ENCODE measurements around the gene CCM2L. TPM values are rescaled to one million over a fixed set of nuclear protein-coding genes. Genes with fewer than 3 reads are reported as not detected.

The CCM2L gene
- total RNA-seq = not detected

DNA sequence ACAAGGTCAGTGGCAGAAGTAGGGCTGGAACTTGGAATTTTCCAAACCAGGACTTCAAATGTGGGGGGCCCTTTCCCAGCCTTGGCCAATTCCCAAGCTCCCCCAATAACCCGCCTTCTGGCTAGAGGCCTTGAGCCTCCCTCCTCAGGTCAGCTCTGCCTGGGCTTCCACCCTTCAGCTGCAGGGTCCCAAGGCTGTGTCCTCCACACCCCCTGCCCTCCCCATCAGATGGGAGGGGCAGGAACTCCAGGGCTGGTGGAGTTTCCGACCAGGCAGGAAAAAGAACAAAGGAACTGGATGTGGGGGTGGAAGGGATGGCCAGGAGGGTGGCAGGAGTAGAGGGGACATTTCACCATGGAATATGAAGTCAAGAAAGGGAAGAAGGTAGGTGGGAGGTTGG lies at the start of gene CCM2L:
Gene CCM2L, plus strand, starts transcription at position 338 of the 400 bp plus-strand sequence. Its CDS starts 17 bp downstream, at position 355.
- no peak for DNase-seq

DNA sequence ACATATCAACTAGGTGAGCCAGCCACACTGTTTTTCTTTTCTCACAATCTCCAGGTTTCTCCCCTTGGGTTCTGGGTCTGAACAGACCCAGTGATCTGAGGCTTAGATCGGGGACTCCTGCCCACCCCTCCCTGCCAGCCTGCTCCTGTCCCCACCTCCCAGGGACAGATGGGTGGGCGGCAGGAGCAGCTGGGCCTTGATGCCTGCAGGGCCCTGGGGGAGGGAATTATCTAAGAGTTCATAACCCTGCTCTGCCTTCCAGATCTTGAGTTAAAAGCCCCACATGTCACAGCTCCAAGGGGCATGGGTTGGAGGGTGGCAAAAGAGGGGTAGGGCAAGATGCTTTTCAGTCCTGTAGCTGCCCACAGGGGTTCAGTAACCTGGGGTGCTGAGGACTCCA lies 47.5 kb upstream of the CCM2L start:
- no peak for DNase-seq

DNA sequence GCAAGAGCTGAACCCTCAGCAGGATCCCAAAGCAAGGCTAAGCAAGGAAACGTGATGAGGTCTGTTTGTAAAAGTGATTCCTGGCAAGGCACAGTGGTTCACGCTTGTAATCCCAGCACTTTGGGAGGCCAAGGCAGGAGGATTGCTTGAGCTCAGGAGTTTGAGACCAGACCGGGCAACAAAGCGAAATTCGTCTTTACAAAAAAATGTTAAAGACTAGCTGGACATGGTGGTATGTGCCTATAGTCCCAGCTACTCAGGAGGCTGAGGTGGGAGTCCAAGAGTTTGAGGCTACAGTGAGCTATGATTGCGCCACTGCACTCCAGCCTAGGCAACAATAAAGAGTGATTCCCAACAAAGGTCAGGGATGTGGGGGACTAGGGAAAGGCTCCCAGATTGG lies 46.3 kb upstream of the CCM2L start:
- DNase-seq = no peak

DNA sequence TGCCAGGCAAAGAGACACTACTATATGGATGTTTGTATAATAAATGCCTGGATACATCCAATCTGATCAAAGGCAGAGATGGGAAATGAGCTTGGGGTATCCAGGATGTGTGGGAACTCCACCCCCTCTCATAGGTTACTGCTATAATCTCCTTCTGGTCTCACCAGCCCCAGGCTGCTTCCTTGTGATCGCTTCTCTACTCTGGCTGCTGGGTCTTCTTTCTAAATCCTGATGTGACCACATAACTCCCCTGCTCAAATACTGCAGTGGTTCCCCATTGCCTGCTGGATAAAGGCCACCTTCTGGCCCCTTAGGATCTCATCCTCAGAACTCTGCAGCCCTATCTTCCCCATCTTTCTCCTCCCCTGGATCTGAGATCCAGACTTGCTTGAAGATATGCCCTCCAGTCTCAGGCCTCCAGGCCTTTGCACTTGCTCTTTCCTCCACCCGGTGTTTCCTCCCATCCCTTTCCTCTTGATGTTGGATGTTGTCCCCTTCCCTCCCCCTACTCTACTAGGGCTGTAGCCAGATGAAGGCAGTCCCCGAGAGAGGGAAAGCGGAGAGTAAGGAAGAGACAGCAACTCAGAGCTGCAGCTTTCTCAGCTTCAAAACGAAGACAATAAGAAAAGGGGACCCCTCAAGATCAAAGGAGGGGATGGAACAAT lies 43.1 kb upstream of the CCM2L start:
- no peak for DNase-seq

- DNase-seq = no peak
Observed at GRCh38 chr20:31967830-31968249, 42.4 kb upstream of the CCM2L start, which contains the start of gene XKR7. Gene XKR7 (plus strand): TSS chr20:31968151. CDS start chr20:31968176, 25 bp downstream.

GRCh38 chr20:31968291-31969126 lies 41.7 kb upstream of the CCM2L start:
- peak; percentile 82 for DNase-seq

DNA sequence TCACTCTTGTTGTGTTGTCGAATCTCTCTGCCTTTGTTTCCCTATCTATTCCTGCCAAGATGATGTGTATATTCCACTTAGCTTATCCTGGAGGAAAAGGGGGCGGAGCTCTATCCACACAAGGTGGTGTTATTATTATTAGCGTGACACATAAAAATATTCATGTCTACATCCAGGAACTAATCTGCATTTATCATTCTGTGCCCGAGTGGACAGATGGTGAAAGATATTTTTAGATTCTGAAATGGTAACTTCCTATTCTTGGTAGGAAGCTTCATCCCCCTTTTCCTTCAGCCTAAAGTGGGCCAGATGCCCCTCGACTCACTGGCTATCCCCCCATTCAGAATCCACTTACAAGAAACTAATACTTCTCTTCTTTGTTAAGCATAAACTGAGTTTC lies 40.2 kb upstream of the CCM2L start:
- DNase-seq = no peak

DNA sequence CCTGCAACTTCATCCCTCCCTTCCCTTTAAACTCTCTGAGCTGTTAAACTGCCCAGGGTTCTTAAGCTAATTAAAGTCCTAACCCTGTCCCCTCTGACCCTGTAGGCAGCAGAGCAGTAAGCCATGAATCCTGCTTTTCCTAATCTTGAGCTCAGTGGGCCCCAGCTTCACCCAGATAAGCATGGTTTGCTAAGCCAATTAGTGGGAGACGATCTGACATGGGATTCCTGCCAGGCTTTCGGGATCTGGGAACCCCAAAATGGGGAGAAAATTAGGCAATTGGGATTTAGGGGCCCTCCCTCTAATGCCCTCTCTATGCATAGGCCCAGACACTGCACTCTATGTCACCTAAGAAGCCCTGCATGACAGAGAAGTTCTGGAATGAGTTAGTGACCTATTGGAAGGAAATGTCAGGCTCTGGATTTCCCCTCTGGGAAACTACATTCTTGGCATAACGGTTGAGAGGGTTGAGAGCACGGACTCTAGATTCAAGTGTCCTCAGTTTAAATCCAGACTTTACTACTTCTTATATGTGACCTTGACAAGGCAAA lies 37.7 kb upstream of the CCM2L start:
- DNase-seq = no peak

- no peak for DNase-seq
Observed at GRCh38 chr20:31974296-31974695, 35.9 kb upstream of the CCM2L start.

DNA sequence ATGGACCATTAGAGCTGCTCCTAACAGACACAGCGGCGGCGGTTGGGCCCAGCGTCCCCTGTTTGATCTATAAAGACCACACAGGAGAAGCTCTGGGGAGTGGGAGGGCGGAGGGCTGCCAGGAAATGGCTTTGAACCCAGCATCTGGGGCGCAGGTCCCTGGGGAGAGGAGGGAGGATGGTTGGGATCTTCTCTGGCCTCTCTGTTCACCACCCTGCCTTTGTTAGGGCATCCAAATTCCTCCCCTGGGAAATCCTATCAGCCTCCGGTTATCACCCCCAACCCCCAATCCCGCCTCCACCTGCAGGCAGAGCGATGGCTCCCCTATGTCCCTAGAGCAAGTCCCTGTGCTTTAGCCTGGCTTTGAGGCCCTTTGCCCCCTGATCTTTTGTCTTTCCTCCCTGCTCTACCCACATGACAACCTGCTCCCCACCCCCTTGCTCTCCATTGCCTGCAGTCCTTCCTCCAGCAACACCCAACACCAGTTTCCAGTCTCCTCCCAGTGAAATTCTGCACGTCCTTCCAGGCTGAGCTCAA lies 35.2 kb upstream of the CCM2L start:
- no peak for DNase-seq

DNA sequence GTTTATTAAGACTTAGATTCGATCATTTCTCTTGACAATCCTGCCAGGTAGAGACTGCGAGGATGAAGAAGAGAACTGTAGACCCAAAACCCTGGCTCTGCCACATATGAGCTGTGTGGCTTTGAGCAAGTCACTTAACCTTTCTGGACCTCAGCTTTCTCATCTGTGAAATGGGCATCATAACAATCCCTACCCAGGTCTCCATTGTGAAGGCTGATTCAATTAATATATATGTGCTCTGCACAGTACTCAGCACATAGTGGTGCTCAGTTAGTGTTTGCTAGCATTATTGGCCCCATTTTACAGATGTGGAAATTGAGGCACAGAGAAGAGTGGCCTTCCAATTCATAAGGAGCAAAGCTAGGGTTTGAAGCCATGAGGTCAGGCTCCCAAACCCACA lies 34.4 kb upstream of the CCM2L start:
- no peak for DNase-seq

DNA sequence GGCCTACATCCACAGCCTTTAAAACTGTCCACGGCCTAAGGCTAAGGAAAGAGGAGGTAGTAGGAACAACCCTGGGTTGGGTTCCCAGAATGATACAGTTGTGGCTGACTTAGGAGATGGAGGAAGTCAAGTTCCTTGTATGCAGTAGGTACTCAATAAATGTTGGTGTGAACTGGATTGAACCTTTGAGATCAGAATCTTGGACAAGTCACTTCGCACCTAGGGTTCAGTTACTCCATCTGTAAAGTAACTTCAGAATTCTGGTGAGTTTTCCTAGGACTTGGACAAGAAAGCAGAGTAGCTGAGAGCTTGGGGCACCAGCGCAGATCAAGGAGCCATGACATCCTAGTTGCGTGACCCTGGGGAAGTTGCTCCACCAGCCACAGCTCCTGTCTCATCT lies 33.2 kb upstream of the CCM2L start:
- no peak for DNase-seq

DNA sequence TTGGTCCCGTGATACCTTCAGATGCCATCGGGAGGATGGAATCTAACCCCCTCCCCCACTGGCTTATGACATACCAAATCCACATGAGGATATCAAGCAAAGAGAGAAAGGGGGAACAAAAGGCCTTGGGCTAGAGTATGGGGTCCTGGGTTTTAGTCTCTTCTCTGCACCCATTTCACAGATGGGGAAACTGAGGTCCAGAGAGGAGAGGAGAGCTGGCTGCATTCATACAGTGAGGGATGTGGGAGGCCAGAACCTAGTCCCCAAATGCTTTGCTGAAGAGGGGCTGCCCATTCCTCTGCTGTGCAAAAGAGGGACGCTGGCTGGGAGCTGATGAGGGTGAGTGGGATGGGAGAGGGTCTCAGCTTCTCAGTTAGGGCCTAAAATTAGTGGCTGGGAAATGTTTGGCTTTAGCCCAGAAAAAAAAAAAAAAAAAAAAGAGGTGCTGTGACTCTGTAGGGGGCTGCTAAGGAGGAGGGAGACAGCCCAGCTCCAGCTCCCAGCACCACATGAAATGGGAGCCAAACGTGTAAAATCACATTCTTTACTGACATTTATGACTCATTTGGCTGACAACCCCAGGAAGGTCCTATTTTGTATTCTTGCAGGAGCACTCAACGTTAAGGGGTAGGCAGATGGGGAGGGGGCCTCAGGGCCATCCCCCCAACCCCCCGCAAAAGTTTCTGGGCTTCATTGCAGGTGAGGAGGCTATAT lies 30.4 kb upstream of the CCM2L start:
- no peak for DNase-seq

GRCh38 chr20:31981784-31982183 lies 28.5 kb upstream of the CCM2L start:
- no peak for DNase-seq

DNA sequence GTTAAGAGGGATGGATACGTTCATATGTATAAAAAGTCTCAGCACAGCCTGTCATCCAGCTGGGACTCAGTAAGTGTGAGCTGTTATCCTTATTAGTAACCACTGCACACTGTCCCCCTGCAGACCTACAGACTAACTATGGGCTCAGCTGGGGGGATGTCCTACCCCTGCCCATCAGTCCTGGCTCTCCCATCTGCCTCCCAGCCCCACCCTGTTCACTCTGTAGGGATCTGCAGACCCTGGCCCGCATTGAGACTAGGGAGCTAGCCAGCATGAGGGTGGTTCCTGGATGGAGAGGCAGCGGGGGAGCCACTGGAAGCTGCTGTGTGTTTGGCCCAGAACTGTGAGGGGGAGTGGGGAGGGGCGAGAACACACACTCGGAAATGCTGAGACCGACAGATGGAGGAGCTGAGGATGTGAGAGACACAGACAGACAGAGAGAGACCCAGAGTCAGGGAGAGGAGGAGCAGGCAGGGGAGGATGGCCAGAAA lies 25.2 kb upstream of the CCM2L start:
- DNase-seq = no peak

GRCh38 chr20:31987744-31988143 lies 22.5 kb upstream of the CCM2L start:
- DNase-seq = no peak

DNA sequence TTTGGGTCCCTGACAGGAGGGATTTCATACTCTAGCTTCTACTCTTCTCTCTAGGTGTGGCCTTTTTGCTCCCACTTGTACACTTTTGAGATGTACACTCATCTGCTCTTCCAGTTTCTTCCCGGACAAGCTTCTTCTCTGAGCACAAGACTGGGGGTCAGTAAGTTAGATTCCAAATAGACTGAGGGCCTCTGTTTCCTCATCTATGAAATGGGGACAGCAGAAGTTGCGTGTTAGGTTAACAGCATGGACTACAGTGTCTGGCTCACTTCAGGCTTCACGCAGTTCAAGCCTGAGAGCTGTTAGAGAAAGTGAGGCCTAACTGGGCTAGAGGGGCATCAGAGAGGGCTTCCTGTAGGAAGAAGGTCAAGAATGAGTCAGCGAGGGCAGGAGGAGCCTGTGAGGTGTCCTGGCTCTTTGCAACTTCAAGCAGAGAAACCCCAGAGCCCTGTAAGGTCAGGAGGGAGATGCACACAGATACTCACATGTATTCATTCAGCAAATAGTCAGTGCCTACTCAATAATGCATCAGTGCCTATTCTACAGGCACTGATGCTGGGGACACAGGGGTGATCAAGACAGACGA lies 21.7 kb upstream of the CCM2L start:
- DNase-seq = no peak

- no peak for DNase-seq
Observed at GRCh38 chr20:31989030-31989645, 21.1 kb upstream of the CCM2L start.

DNA sequence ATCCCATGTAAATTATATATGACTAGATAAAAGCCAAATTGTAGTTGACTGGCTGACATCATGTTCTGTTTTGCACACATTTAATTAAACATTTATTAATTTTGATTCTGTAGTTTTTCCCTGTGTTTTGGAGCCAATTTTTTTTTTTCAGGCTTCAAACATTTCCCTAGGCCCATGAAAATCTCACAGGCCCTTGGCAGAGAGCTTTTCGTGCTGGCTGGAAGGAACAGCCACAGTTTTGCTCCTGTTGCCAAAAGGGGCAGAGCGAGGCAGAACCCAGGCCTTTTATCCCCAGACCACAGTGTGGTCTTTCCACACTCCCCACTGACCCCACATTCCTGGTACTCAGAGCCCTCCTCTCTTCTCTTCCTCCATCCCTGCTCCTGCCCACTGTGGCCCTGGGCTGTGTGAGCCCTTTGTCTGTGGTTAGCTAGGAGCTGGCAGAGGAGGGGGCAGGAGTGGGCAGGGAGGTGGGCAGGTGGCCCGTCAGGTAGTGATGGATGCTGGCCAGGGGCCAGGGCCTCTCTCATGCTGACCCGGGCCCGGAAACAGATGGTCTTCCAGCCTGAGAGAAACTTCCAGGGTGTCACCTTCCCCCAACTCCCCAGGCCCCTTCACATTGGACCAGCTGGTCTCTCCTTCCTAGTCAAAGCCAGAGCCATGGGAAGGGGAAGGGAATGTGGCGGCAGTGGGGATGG lies 19.4 kb upstream of the CCM2L start:
- no peak for DNase-seq

GRCh38 chr20:31991339-31991705 lies 18.9 kb upstream of the CCM2L start:
- no peak for DNase-seq

- no peak for DNase-seq
Observed at GRCh38 chr20:31992086-31992485, 18.2 kb upstream of the CCM2L start.

All from effector CD4-positive, alpha-beta T cell (primary cell).